T-cell (primary cell): ENCODE measurements around the gene DGKZ. TPM values are rescaled to one million over a fixed set of nuclear protein-coding genes. Genes with fewer than 3 reads are reported as not detected.

ENCODE experiments used
- ATAC-seq, 4 experiments: fragments of 200-7000 bp in 3 of 4; fragments of 150-1000 bp in 1 of 4; cut with Tn5 transposase; replicated peaks in 1 of 4; 1 replicate in 3 of 4; 2 replicates in 1 of 4; pipeline ENCODE4 v1.10.0; 2021; ENCODE audit warnings: moderate library complexity in 3 of 4, mild to moderate bottlenecking in 2 of 4, moderate number of reproducible peaks in 1 of 4
- CTCF ChIA-PET, 2 donors: fragments of 300-600 bp; sonication (Branson Sonifier 250); formaldehyde crosslinking; loops; one replicate each; lab custom pipeline; 2022; ENCODE audit warnings: antibody characterized with exemption in 2 of 2; lab: Charles Lee
- POLR2A ChIA-PET, 2 donors: fragments of 300-600 bp; sonication (Branson Sonifier 250); formaldehyde crosslinking; loops; one replicate each; lab custom pipeline; 2022; ENCODE audit warnings: antibody characterized with exemption in 2 of 2; lab: Charles Lee
- DNase-seq, 35 experiments: peaks; one replicate each; pipeline versions ENCODE4 v3.0.0 to v3.0.0-alpha.2; 2013 to 2023
- H3K27ac ChIP-seq: one replicate; pipeline ENCODE4 v1.5.1; 2013; ENCODE audit warnings: low read length
- H3K27me3 ChIP-seq, 2 experiments: replicated peaks in 1 of 2; 1 replicate in 1 of 2; 2 replicates in 1 of 2; pipeline versions ENCODE4 v1.6.1 to v1.7.0; 2013; ENCODE audit warnings: low read length in 1 of 2, mixed read lengths in 1 of 2; ENCODE audit not compliant: control insufficient read depth in 2 of 2, insufficient read depth in 2 of 2; ENCODE audit errors: extremely low read depth in 1 of 2
- H3K36me3 ChIP-seq, 2 donors: 1 replicate in 1 of 2; 2 replicates in 1 of 2; pipeline versions ENCODE4 v1.6.1 to v1.7.0; 2013; ENCODE audit warnings: low read length in 1 of 2; ENCODE audit not compliant: control insufficient read depth in 2 of 2, insufficient read depth in 1 of 2; ENCODE audit errors: extremely low read depth in 1 of 2
- H3K4me1 ChIP-seq, 2 experiments: 1 replicate in 1 of 2; 2 replicates in 1 of 2; pipeline versions ENCODE4 v1.6.1 to v1.7.0; 2013; ENCODE audit warnings: low read length in 2 of 2, mixed read lengths in 1 of 2; ENCODE audit not compliant: insufficient read depth in 2 of 2, control insufficient read depth in 1 of 2; ENCODE audit errors: extremely low read depth in 1 of 2
- H3K4me3 ChIP-seq, 2 donors: 1 replicate in 1 of 2; 2 replicates in 1 of 2; pipeline versions ENCODE4 v1.5.1 to v1.7.0; 2013; ENCODE audit warnings: mild to moderate bottlenecking in 2 of 2, low read length in 1 of 2, moderate library complexity in 1 of 2; ENCODE audit not compliant: control insufficient read depth in 1 of 2; ENCODE audit errors: extremely low read depth in 1 of 2
- H3K9me3 ChIP-seq: 2 replicates; pipeline ENCODE4 v1.7.0; 2013
- H3K27ac Mint-ChIP-seq, 2 donors: one replicate each; pipeline ENCODE4 v1.8.0; 2020 to 2021; ENCODE audit warnings: mild to moderate bottlenecking in 2 of 2, mixed read lengths in 2 of 2
- H3K27me3 Mint-ChIP-seq, 2 donors: one replicate each; pipeline ENCODE4 v1.8.0; 2021 to 2022; ENCODE audit warnings: mixed read lengths in 2 of 2
- H3K36me3 Mint-ChIP-seq: one replicate; pipeline ENCODE4 v1.8.0; 2021; ENCODE audit warnings: mixed read lengths
- H3K4me1 Mint-ChIP-seq, 3 donors: one replicate each; pipeline ENCODE4 v1.8.0; 2020 to 2022; ENCODE audit warnings: mixed read lengths in 3 of 3, mild to moderate bottlenecking in 1 of 3
- H3K4me3 Mint-ChIP-seq, 3 donors: one replicate each; pipeline ENCODE4 v1.8.0; 2020 to 2022; ENCODE audit warnings: mild to moderate bottlenecking in 3 of 3, mixed read lengths in 3 of 3, moderate library complexity in 3 of 3
- H3K9me3 Mint-ChIP-seq, 3 donors: one replicate each; pipeline ENCODE4 v1.8.0; 2020 to 2022; ENCODE audit warnings: mixed read lengths in 3 of 3
- WGBS: methylation state at CpG from one replicate; pipeline ENCODE4 v1.1.5; 2013; ENCODE audit warnings: missing lambda C conversion rate; ENCODE audit not compliant: insufficient coverage; 5-methylcytosine and 5-hydroxymethylcytosine counted together
- total RNA-seq, 35 experiments: library from RNA in 6 of 35; stranded (reverse) in 6 of 35; fragments of 120-200 nt in 1 of 35; gene quantifications; one replicate each; pipeline versions ENCODE4 v1.2.1 to v1.2.4 and lab custom pipeline; 2013 to 2026

Gene DGKZ
- total RNA-seq, 5 donors from 2014 or later (not counting 1 experiment from before 2014, with no cell fraction given): 235 to 318 (median 251) TPM

- POLR2A ChIA-PET: interaction anchor here in 1 of 2 donors (0.6 kb wide), 1 partner anchor 45 kb away, joined by 4 read pairs; no protein-coding TSS in a partner anchor
- H3K4me1 Mint-ChIP-seq: peaks cover 27 to 36% (median 30%) of the 10 kb centered on the region in 3 donors
- peak overlapping the region in 1 of 2 donors; percentile 39 for H3K27ac Mint-ChIP-seq
- H3K27me3 ChIP-seq: peaks cover 7 to 95% of the 10 kb centered on the region in 2 experiments
- H3K4me3 Mint-ChIP-seq: peak overlapping the region in 1 of 3 donors; percentile 63
- CTCF ChIA-PET: interaction anchor here in 1 of 2 donors (0.9 kb wide), 1 partner anchor 230 kb away, joined by 4 read pairs; no protein-coding TSS in a partner anchor
- H3K36me3 ChIP-seq: no peaks in the 10 kb centered on the region
- H3K4me1 ChIP-seq: peaks cover 9 to 52% of the 10 kb centered on the region in 2 experiments
- no peak for DNase-seq
- peaks cover 34 to 70% of the 10 kb centered on the region in 2 donors for H3K27me3 Mint-ChIP-seq
- H3K36me3 Mint-ChIP-seq: no peaks in the 10 kb centered on the region
- H3K27ac ChIP-seq: no peak overlapping the region
- H3K9me3 Mint-ChIP-seq: no peaks in the 10 kb centered on the region
- ATAC-seq: no peak
- WGBS: 21% methylated on average over 16 of the region's 21 CpGs
- no peaks in the 10 kb centered on the region for H3K9me3 ChIP-seq
- H3K4me3 ChIP-seq: no peak overlapping the region
These were observed 41.6 kb downstream of the DGKZ start for GRCh38 chr11:46388619-46389449.

GRCh38 chr11:46389450-46390330 is 42.4 kb downstream of the DGKZ start:
- Histone ChIP-seq H3K36me3 (no peaks in the 10 kb centered on the region), H3K4me1 (peaks cover 9 to 52% of the 10 kb centered on the region in 2 experiments), H3K4me3 (peak overlapping the region in 1 of 2 donors; percentile 59), H3K27ac (no peak overlapping the region), H3K27me3 (peaks cover 7 to 86% of the 10 kb centered on the region in 2 experiments), H3K9me3 (no peaks in the 10 kb centered on the region)
- 3% methylated on average over 78 of the region's 80 CpGs for WGBS
- ATAC-seq (peak in 3 of 4 experiments; percentile 26 to 39 (median 28)), DNase-seq (peak in 6 of 35 experiments; percentile 12 to 49 (median 30))
- peaks cover 27 to 38% (median 30%) of the 10 kb centered on the region in 3 donors for H3K4me1 Mint-ChIP-seq
- H3K27ac Mint-ChIP-seq: no peak overlapping the region
- H3K4me3 Mint-ChIP-seq: peak overlapping the region; percentile 21 to 63 (median 47)
- no peaks in the 10 kb centered on the region for H3K9me3 Mint-ChIP-seq
- peaks cover 34 to 65% of the 10 kb centered on the region in 2 donors for H3K27me3 Mint-ChIP-seq
- H3K36me3 Mint-ChIP-seq: no peaks in the 10 kb centered on the region
- ChIA-PET POLR2A (no interaction called here), CTCF (no interaction called here)

DNA sequence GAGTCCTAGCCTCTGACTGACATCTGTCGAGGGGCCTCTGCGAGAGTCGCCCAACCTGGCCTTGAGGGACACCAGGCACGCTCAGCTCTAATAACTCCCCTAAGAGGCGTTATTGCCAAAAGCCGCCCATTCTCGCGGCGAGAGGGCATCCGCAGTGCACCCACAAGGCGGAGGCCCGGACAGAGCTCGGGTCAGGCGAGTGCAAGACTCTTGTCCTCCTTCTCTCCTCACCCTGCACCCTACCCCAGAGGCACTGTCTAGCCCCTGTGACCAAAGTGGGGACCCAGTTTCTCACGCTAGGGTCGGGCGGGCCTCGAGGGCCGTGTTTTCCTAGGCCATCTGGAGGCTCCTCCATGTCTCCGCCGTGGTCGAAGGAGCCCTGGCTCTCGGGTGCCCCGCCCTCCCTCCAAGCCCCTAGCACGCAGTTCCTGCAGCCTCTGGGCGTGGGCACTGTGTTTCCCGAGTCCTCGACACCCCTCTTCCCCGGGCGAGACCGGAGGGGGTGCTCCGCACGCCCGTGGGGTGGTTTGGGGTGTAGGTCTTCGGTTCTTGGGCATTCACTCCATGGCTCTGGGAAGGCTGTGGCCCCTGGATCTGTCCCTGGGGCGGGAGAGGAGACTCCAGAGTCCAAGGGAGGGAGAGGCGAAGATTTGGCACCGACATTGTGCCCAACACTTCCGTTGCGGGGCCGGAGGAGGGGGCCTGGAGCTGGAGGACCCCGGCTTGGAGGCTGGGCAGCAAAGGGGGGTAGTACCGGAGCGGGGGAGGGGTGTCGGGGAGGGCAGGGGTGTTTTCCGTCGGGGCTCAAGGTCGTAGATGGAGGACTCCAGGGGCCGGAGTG is 43.3 kb downstream of the DGKZ start:
- no peak overlapping the region for H3K27ac Mint-ChIP-seq
- ChIA-PET POLR2A (no interaction called here), CTCF (interaction anchor here in 1 of 2 donors (0.6 kb wide), 1 partner anchor 398 kb away, joined by 4 read pairs; no protein-coding TSS in a partner anchor)
- peaks cover 34 to 57% of the 10 kb centered on the region in 2 donors for H3K27me3 Mint-ChIP-seq
- Histone ChIP-seq H3K4me1 (peaks cover 9 to 52% of the 10 kb centered on the region in 2 experiments), H3K27ac (no peak overlapping the region), H3K36me3 (no peaks in the 10 kb centered on the region), H3K9me3 (no peaks in the 10 kb centered on the region), H3K27me3 (peaks cover 7 to 78% of the 10 kb centered on the region in 2 experiments), H3K4me3 (peak overlapping the region in 1 of 2 donors; percentile 59)
- no peak for DNase-seq
- no peak for ATAC-seq
- H3K9me3 Mint-ChIP-seq: no peaks in the 10 kb centered on the region
- peaks cover 27 to 38% (median 30%) of the 10 kb centered on the region in 3 donors for H3K4me1 Mint-ChIP-seq
- WGBS: 11% methylated on average over 41 of the region's 49 CpGs
- H3K36me3 Mint-ChIP-seq: no peaks in the 10 kb centered on the region
- peak overlapping the region; percentile 21 to 63 (median 43) for H3K4me3 Mint-ChIP-seq

- Mint-ChIP-seq H3K4me1 (peaks cover 27 to 38% (median 30%) of the 10 kb centered on the region in 3 donors), H3K27ac (no peak overlapping the region)
- no peak for DNase-seq
These were observed 43.9 kb downstream of the DGKZ start for GRCh38 chr11:46391186-46391577.

DNA sequence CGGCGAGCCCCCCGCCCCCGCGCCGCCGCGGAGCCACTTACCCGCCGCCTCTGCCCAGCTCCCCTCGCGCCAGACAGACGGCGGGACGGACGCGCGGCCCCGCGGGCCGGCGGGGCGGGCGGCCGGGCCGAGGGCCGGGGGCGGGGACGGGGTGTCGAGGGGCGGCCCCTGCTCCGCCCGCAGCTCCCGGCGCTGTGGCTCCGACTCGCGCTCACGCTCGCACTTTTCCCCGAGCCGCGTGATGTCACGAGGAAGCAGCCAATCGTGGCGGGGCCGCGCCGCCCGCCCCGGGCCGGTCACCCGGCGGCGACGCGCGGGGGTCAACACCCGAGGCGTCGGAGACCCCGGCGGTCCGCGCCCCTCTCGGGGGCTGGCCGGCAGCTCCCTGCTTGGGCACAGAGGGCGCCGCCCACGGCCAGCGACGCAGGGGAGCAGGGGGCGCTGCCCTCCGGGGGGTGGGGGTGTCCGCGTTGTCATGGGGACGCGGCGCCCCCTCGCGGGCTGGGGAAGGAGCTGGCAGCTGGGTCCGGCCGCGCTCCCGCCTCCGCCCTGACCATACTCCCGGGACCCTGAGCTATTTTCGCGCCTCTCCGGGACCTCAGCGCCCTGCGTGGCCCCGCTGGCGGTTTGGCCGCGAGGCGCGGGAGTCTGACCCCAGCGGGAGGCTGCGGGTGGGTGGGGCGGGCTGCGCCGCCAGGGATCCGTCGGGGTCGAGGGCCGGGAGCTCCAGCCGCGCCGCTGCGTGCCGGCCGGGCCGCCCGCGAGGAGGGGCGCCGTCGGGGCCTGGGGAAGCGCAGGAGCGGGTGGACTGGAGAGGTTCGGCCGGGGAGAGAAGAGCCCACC is 44.5 kb downstream of the DGKZ start, which contains the start of gene CHRM4:
Gene CHRM4 (minus strand): TSS at position 199 of the 843 bp plus-strand sequence. CDS start 5,219 bp downstream, outside the sequence.
- H3K36me3 ChIP-seq: no peaks in the 10 kb centered on the region
- H3K4me1 ChIP-seq: peaks cover 9 to 52% of the 10 kb centered on the region in 2 experiments
- peak within 1 kb of the TSS in 1 of 2 donors; percentile 40 for H3K4me3 ChIP-seq
- H3K27ac ChIP-seq: no peak within 1 kb of the TSS
- Mint-ChIP-seq H3K4me1 (peaks cover 27 to 38% (median 30%) of the 10 kb centered on the region in 3 donors), H3K9me3 (no peaks in the 10 kb centered on the region), H3K27me3 (peaks cover 22 to 45% of the 10 kb centered on the region in 2 donors), H3K36me3 (peaks cover 6% of the 10 kb centered on the region), H3K4me3 (peak within 1 kb of the TSS; percentile 57 to 81 (median 64)), H3K27ac (no peak within 1 kb of the TSS)
- peaks cover 7 to 65% of the 10 kb centered on the region in 2 experiments for H3K27me3 ChIP-seq
- peak in 1 of 35 experiments; percentile 28 for DNase-seq
- POLR2A ChIA-PET: interaction anchor here (0.5 to 0.7 kb wide), 4 partner anchors 102 to 222 kb away, joined by 3 to 6 read pairs (median 4); no protein-coding TSS in a partner anchor
- ATAC-seq: no peak
- no peaks in the 10 kb centered on the region for H3K9me3 ChIP-seq
- WGBS: 2% methylated on average over 123 of the region's 123 CpGs
- CTCF ChIA-PET: interaction anchor here (0.5 to 1.1 kb wide), 4 partner anchors 39 to 1422 kb away, joined by 3 to 4 read pairs (median 3); no protein-coding TSS in a partner anchor

More at GRCh38 chr11:46391186-46391577, 43.9 kb downstream of the DGKZ start:
- ChIA-PET POLR2A (interaction anchor here in 1 of 2 donors (0.6 kb wide), 1 partner anchor 223 kb away, joined by 3 read pairs; no protein-coding TSS in a partner anchor), CTCF (interaction anchor here in 1 of 2 donors (0.5 kb wide), 1 partner anchor 1423 kb away, joined by 4 read pairs; no protein-coding TSS in a partner anchor)
- Mint-ChIP-seq H3K4me3 (peak overlapping the region in 1 of 3 donors; percentile 63), H3K9me3 (no peaks in the 10 kb centered on the region), H3K27me3 (peaks cover 29 to 51% of the 10 kb centered on the region in 2 donors), H3K36me3 (no peaks in the 10 kb centered on the region)
- peaks cover 9 to 52% of the 10 kb centered on the region in 2 experiments for H3K4me1 ChIP-seq
- WGBS: 3% methylated on average over 28 of the region's 31 CpGs
- no peak for ATAC-seq
- no peak overlapping the region for H3K4me3 ChIP-seq
- no peaks in the 10 kb centered on the region for H3K36me3 ChIP-seq
- H3K27me3 ChIP-seq: peaks cover 7 to 71% of the 10 kb centered on the region in 2 experiments
- H3K9me3 ChIP-seq: no peaks in the 10 kb centered on the region
- no peak overlapping the region for H3K27ac ChIP-seq
